Measurements from ENCODE around the gene WDR37. TPM values are rescaled to one million over a fixed set of nuclear protein-coding genes. Genes with fewer than 3 reads are reported as not detected.

The WDR37 gene
- total and polyA plus RNA-seq, 12 donors = 15.8 to 32.7 (median 23.3) TPM

- DNase-seq = peak in 2 of 7 donors; percentile 7 to 14
- intact Hi-C loops (cut with DNase I) = no loop called here
- TF ChIP-seq, protein P1, sequence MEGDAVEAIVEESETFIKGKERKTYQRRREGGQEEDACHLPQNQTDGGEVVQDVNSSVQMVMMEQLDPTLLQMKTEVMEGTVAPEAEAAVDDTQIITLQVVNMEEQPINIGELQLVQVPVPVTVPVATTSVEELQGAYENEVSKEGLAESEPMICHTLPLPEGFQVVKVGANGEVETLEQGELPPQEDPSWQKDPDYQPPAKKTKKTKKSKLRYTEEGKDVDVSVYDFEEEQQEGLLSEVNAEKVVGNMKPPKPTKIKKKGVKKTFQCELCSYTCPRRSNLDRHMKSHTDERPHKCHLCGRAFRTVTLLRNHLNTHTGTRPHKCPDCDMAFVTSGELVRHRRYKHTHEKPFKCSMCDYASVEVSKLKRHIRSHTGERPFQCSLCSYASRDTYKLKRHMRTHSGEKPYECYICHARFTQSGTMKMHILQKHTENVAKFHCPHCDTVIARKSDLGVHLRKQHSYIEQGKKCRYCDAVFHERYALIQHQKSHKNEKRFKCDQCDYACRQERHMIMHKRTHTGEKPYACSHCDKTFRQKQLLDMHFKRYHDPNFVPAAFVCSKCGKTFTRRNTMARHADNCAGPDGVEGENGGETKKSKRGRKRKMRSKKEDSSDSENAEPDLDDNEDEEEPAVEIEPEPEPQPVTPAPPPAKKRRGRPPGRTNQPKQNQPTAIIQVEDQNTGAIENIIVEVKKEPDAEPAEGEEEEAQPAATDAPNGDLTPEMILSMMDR (IDR thresholded peaks at IDR 0.05) = no peak
- no peak for TF ChIP-seq POLR2A (IDR thresholded peaks at IDR 0.05)
- H3K9me3 ChIP-seq (replicated peaks in 1 of 3) = no peaks in the 10 kb centered on the region
- H3K4me1 ChIP-seq (replicated peaks in 1 of 2) = no peaks in the 10 kb centered on the region
- no peak overlapping the region for H3K27ac ChIP-seq
- 64 to 77% (median 75%) methylated on average over 8 to 13 of the region's 13 CpGs for WGBS, 4 donors
- H3K36me3 ChIP-seq (replicated peaks in 1 of 2) = no peaks in the 10 kb centered on the region
- H3K4me3 ChIP-seq = no peak overlapping the region
- no peaks in the 10 kb centered on the region for H3K27me3 ChIP-seq
These were observed 106.5 kb downstream of the WDR37 start for GRCh38 chr10:1162481-1163203.

DNA sequence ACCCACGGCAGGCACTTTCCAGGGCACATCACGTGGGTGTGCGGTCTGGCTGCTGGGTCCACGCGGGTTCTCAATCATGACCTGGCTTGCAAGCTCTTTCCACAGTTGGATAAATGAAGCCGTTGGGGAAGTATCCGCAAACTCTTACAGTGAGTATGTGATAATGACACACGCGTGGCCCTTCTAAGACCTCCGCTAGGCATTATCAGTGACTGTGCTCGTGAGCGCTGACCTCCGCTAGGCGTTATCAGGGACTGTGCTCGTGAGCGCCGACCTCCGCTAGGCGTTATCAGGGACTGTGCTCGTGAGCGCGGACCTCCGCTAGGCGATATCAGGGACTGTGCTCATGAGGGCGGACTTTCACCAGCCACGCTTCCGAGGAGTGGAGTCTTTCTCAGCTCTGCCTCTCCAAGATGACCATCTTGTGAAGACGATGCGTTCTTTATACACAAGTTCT lies 107.0 kb downstream of the WDR37 start:
- TF ChIP-seq, protein P1 (IDR thresholded peaks at IDR 0.05) = no peak
- TF ChIP-seq POLR2A (IDR thresholded peaks at IDR 0.05) = no peak
- H3K4me3 ChIP-seq = no peak overlapping the region
- no peaks in the 10 kb centered on the region for H3K4me1 ChIP-seq (replicated peaks in 1 of 2)
- no peaks in the 10 kb centered on the region for H3K27me3 ChIP-seq
- intact Hi-C loops (cut with DNase I) = no loop called here
- peak in 1 of 7 donors; percentile 9 for DNase-seq
- 81 to 91% (median 87%) methylated on average over 26 to 29 of the region's 29 CpGs for WGBS, 4 donors
- H3K9me3 ChIP-seq (replicated peaks in 1 of 3) = no peaks in the 10 kb centered on the region
- no peaks in the 10 kb centered on the region for H3K36me3 ChIP-seq (replicated peaks in 1 of 2)
- no peak overlapping the region for H3K27ac ChIP-seq

- intact Hi-C loops (cut with DNase I) = no loop called here
- no peak overlapping the region for H3K4me3 ChIP-seq
- H3K27me3 ChIP-seq = no peaks in the 10 kb centered on the region
- no peaks in the 10 kb centered on the region for H3K4me1 ChIP-seq (replicated peaks in 1 of 2)
- H3K27ac ChIP-seq = no peak overlapping the region
- no peaks in the 10 kb centered on the region for H3K36me3 ChIP-seq (replicated peaks in 1 of 2)
- no peaks in the 10 kb centered on the region for H3K9me3 ChIP-seq (replicated peaks in 1 of 3)
- no peak for TF ChIP-seq POLR2A (IDR thresholded peaks at IDR 0.05)
- TF ChIP-seq, protein P1 (IDR thresholded peaks at IDR 0.05) = no peak
- 75 to 81% (median 81%) methylated on average over 5 of the region's 5 CpGs for WGBS, 4 donors
- no peak for DNase-seq
These were observed 107.6 kb downstream of the WDR37 start for GRCh38 chr10:1163831-1164230.

- DNase-seq = no peak
- no peaks in the 10 kb centered on the region for H3K36me3 ChIP-seq (replicated peaks in 1 of 2)
- H3K4me1 ChIP-seq (replicated peaks in 1 of 2) = no peaks in the 10 kb centered on the region
- intact Hi-C loops (cut with DNase I) = no loop called here
- WGBS, 4 donors = 84 to 86% (median 85%) methylated on average over 14 to 15 of the region's 15 CpGs
- no peaks in the 10 kb centered on the region for H3K27me3 ChIP-seq
- TF ChIP-seq, protein P1 (IDR thresholded peaks at IDR 0.05) = no peak
- no peak for TF ChIP-seq POLR2A (IDR thresholded peaks at IDR 0.05)
- H3K27ac ChIP-seq = no peak overlapping the region
- H3K4me3 ChIP-seq = no peak overlapping the region
- no peaks in the 10 kb centered on the region for H3K9me3 ChIP-seq (replicated peaks in 1 of 3)
These were observed 110.1 kb downstream of the WDR37 start for GRCh38 chr10:1166101-1166827.
